A673 (cell line): Measurements from ENCODE around the gene TATDN2. TPM values are rescaled to one million over a fixed set of nuclear protein-coding genes. Genes with fewer than 3 reads are reported as not detected.

Experiments used
- BruUV-seq: library from RNA; stranded (reverse); fragments of 400-500 nt; replicated peaks from 2 replicates; lab custom pipeline; 2021; lab: Mats Ljungman, UMichigan
- CTCF ChIA-PET: fragments of 300-600 bp; sonication (Branson Sonifier 250); formaldehyde crosslinking; loops from one replicate; lab custom pipeline; 2022; ENCODE audit warnings: antibody characterized with exemption; lab: Charles Lee
- POLR2A ChIA-PET: fragments of 300-600 bp; sonication (Branson Sonifier 250); formaldehyde crosslinking; loops from one replicate; lab custom pipeline; 2022; ENCODE audit warnings: antibody characterized with exemption; ENCODE audit not compliant: low non-redundant PET; lab: Charles Lee
- DNase-seq: peaks from one replicate; pipeline ENCODE4 v3.0.0-alpha.2; 2015; ENCODE audit warnings: low spot score
- H3K27ac ChIP-seq: fragments of 200-600 bp; sonication (generic); 2 replicates; pipeline ENCODE4 v1.5.1; 2016; ENCODE audit warnings: mixed run types, low read depth, mild to moderate bottlenecking, mixed read lengths, antibody characterized with exemption, low read length; ENCODE audit not compliant: poor library complexity, severe bottlenecking
- H3K27me3 ChIP-seq: fragments of 200-600 bp; sonication (generic); replicated peaks from 2 replicates; pipeline ENCODE4 v1.6.1; 2017; ENCODE audit warnings: mixed run types, low read depth, mild to moderate bottlenecking, mixed read lengths, antibody characterized with exemption, low read length; ENCODE audit not compliant: insufficient read depth, poor library complexity
- H3K36me3 ChIP-seq: fragments of 200-600 bp; sonication (generic); 2 replicates; pipeline ENCODE4 v1.6.1; 2016; ENCODE audit warnings: mixed run types, mild to moderate bottlenecking, mixed read lengths, antibody characterized with exemption, low read length; ENCODE audit not compliant: insufficient read depth, poor library complexity, severe bottlenecking
- H3K4me1 ChIP-seq: fragments of 200-600 bp; sonication (generic); 2 replicates; pipeline ENCODE4 v1.6.1; 2017; ENCODE audit warnings: mixed run types, mild to moderate bottlenecking, mixed read lengths, antibody characterized with exemption, low read length; ENCODE audit not compliant: insufficient read depth, poor library complexity, severe bottlenecking
- H3K4me3 ChIP-seq: fragments of 200-600 bp; sonication (generic); 2 replicates; pipeline ENCODE4 v1.5.1; 2016; ENCODE audit warnings: low read depth, mixed run types, mild to moderate bottlenecking, mixed read lengths, low read length; ENCODE audit not compliant: poor library complexity, severe bottlenecking
- H3K9me3 ChIP-seq: fragments of 200-600 bp; sonication (generic); 2 replicates; pipeline ENCODE4 v1.6.1; 2016; ENCODE audit warnings: mixed run types, low read depth, mild to moderate bottlenecking, mixed read lengths, antibody characterized with exemption, low read length; ENCODE audit not compliant: poor library complexity, severe bottlenecking
- EZH2 ChIP-seq: fragments of 200-600 bp; sonication (generic); IDR thresholded peaks from 2 replicates; pipeline ENCODE4 v1.6.1; 2017; ENCODE audit warnings: borderline replicate concordance, low read depth, mild to moderate bottlenecking, mixed read lengths, antibody characterized with exemption, low read length; ENCODE audit not compliant: poor library complexity, severe bottlenecking
- intact Hi-C: fragments of 100-400 bp; cut with micrococcal nuclease; formaldehyde crosslinking; loops from one replicate; pipeline ENCODE4 v1.10.0; 2022; ENCODE audit not compliant: unreplicated experiment
- total RNA-seq: library from RNA; stranded (reverse); gene quantifications from 2 replicates; pipeline ENCODE4 v1.2.3, GENCODE V29; 2021
- TF ChIP-seq, protein P1 (sequence below): fragments of 300-800, 200-600 bp; sonication (generic); conservative IDR thresholded peaks from 2 replicates; pipeline ENCODE4 v1.5.1; 2017; ENCODE audit warnings: low read depth, mild to moderate bottlenecking, antibody characterized with exemption, low read length, moderate library complexity, mixed read lengths

Gene TATDN2
- total RNA-seq, 1 experiment from 2014 or later = 42.0 TPM

DNA sequence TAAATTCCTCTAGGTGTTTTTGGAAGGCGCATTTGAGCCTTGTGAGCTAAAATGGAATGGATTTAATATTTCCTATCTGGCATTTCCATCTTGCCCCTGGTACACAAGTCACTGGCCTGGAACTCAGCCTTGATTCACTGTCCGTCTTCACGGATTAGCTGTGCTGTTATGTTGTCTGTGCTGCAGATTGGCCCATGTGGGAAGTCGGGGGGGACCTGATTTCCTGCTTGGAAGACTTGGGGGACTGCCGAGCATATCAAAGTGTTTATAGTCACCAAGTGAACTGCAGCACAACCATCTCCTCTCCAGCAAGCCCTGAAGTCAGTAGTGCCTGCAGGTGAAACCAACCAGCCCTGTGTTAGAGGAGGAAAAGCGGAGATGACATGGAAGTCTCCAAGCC lies 32.3 kb downstream of the TATDN2 start:
- CTCF ChIA-PET = interaction anchor here (0.6 kb wide), 2 partner anchors 17 to 434 kb away, joined by 4 read pairs; no protein-coding TSS in a partner anchor
- DNase-seq = no peak
- Histone ChIP-seq H3K9me3 (no peaks in the 10 kb centered on the region), H3K4me3 (no peak overlapping the region), H3K36me3 (peaks cover 29% of the 10 kb centered on the region), H3K27ac (no peak overlapping the region), H3K27me3 (no peaks in the 10 kb centered on the region), H3K4me1 (no peaks in the 10 kb centered on the region)
- no peak for TF ChIP-seq EZH2
- TF ChIP-seq, protein P1, sequence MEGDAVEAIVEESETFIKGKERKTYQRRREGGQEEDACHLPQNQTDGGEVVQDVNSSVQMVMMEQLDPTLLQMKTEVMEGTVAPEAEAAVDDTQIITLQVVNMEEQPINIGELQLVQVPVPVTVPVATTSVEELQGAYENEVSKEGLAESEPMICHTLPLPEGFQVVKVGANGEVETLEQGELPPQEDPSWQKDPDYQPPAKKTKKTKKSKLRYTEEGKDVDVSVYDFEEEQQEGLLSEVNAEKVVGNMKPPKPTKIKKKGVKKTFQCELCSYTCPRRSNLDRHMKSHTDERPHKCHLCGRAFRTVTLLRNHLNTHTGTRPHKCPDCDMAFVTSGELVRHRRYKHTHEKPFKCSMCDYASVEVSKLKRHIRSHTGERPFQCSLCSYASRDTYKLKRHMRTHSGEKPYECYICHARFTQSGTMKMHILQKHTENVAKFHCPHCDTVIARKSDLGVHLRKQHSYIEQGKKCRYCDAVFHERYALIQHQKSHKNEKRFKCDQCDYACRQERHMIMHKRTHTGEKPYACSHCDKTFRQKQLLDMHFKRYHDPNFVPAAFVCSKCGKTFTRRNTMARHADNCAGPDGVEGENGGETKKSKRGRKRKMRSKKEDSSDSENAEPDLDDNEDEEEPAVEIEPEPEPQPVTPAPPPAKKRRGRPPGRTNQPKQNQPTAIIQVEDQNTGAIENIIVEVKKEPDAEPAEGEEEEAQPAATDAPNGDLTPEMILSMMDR = no peak
- BruUV-seq = no TSS peak
- POLR2A ChIA-PET = no interaction called here
- intact Hi-C loops = no loop called here

DNA sequence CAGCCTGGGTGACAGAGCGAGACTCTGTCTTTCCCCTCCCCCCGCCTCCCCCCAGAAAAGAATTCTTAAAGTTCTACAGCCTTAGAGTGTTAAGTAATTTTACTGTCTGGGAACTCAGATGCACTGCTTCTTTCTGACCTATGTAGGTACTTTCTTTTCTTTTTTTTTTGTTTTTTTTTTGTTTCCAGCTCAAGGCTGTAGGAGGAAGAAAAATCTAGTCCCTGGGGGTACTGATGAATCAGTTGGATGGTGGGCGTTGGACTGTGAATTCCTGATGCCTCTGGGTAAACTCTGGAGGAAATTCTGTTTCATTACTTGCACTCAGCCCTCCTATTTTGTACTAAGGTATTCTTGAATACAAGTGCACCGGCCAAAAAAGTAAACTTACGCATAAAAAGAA lies 33.7 kb downstream of the TATDN2 start:
- Histone ChIP-seq H3K27me3 (no peaks in the 10 kb centered on the region), H3K9me3 (no peaks in the 10 kb centered on the region), H3K4me3 (no peak overlapping the region), H3K36me3 (peaks cover 29% of the 10 kb centered on the region), H3K4me1 (no peaks in the 10 kb centered on the region), H3K27ac (no peak overlapping the region)
- ChIA-PET POLR2A (no interaction called here), CTCF (no interaction called here)
- intact Hi-C loops = no loop called here
- BruUV-seq = no TSS peak
- no peak for TF ChIP-seq EZH2
- TF ChIP-seq, protein P1 = no peak
- DNase-seq = no peak

DNA sequence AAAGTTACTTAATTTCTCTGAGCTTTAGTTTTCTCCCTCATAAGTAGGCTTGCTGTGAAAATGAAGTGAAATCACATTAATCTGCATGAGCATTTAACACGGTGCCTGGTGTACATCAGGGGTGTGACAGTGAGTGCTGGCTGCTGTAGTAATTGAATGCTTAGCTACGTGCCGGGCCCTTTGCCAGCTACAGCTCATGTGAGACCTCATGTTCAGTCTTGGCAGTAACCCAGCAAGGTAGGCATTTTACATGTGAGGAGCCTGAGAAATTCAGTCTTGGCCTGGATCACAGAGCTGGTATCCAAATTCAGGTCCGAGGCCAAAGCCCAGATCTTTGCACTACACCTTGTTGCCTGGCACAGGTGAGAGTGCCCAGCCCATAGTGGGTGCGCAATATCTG lies 35.4 kb downstream of the TATDN2 start:
- intact Hi-C loops = no loop called here
- Histone ChIP-seq H3K27me3 (no peaks in the 10 kb centered on the region), H3K27ac (no peak overlapping the region), H3K4me3 (no peak overlapping the region), H3K4me1 (no peaks in the 10 kb centered on the region), H3K36me3 (peaks cover 20% of the 10 kb centered on the region), H3K9me3 (no peaks in the 10 kb centered on the region)
- ChIA-PET CTCF (no interaction called here), POLR2A (interaction anchor here (1.0 kb wide), 1 partner anchor 35 kb away, joined by 3 read pairs; the partner anchor contains the start of gene TATDN2)
- BruUV-seq = no TSS peak
- no peak for DNase-seq
- TF ChIP-seq, protein P1 = no peak
- no peak for TF ChIP-seq EZH2
